BJ (cell line): ENCODE measurements around the gene CDSN. TPM values are rescaled to one million over a fixed set of nuclear protein-coding genes. Genes with fewer than 3 reads are reported as not detected.

Experiments used
- CTCF ChIA-PET: fragments of 350-600 bp; formaldehyde crosslinking; extraction: SDS; loops from one replicate; lab custom pipeline; 2021; ENCODE audit warnings: antibody characterized with exemption, inconsistent platforms; lab: Yijun Ruan, JAX
- POLR2A ChIA-PET: fragments of 300-600 bp; sonication (Branson Sonifier 250); formaldehyde crosslinking; extraction: SDS; loops from one replicate; lab custom pipeline; 2021; ENCODE audit warnings: antibody characterized with exemption; lab: Charles Lee
- DNase-seq: peaks from one replicate; pipeline ENCODE4 v3.0.0-alpha.2; 2011; ENCODE audit warnings: low read depth
- H3K27me3 ChIP-seq: 2 replicates; pipeline ENCODE4 v1.6.0; 2011; ENCODE audit warnings: low read length; ENCODE audit not compliant: control insufficient read depth, insufficient read depth
- H3K36me3 ChIP-seq: 2 replicates; pipeline ENCODE4 v1.5.1; 2011; ENCODE audit warnings: low read length; ENCODE audit not compliant: control insufficient read depth, insufficient read depth
- H3K4me3 ChIP-seq: 2 replicates; pipeline ENCODE4 v1.5.1; 2011; ENCODE audit warnings: low read depth, mild to moderate bottlenecking, control low read depth, low read length
- CTCF ChIP-seq: IDR thresholded peaks from 2 replicates; pipeline ENCODE4 v1.5.1; 2011; ENCODE audit warnings: low read depth, mild to moderate bottlenecking, control low read depth, inconsistent platforms, low read length, moderate library complexity; ENCODE audit not compliant: insufficient read depth
- polyA plus RNA-seq: library from polyadenylated mRNA; depleted of rRNA; stranded (reverse); fragments of >200 nt; gene quantifications from 2 replicates; pipeline ENCODE4 v1.2.3, GENCODE V29; 2011

Gene CDSN
- polyA plus RNA-seq, 1 experiment: not detected

- ChIA-PET CTCF (interaction anchor here (0.8 to 6.6 kb wide), 11 partner anchors 11 to 200 kb away, joined by 3 to 33 read pairs (median 7); partner anchors contain the start of gene TCF19), POLR2A (interaction anchor here (0.7 kb wide), 1 partner anchor 442 kb away, joined by 10 read pairs; the partner anchor contains the start of gene DHX16)
- Histone ChIP-seq H3K36me3 (no peaks in the 10 kb centered on the region; the same call in 1 of the 2 replicates), H3K27me3 (0 out of 2 replicates have a peak, but pooled peaks cover 2% of the 10 kb centered on the region), H3K4me3 (peak overlapping the region; percentile 36)
- TF ChIP-seq CTCF: peak; percentile 52
- DNase-seq: no peak
Measured at GRCh38 chr6:31114970-31115849, 5.0 kb downstream of the CDSN start.

- peak; percentile 90 for DNase-seq
Measured at GRCh38 chr6:31114541-31114878, 5.7 kb downstream of the CDSN start, which contains the start of gene PSORS1C1. PSORS1C1 (plus strand) TSS chr6:31114800; CDS start chr6:31129633, 14,833 bp downstream.

GRCh38 chr6:31113861-31114540 lies 6.2 kb downstream of the CDSN start:
- H3K27me3 ChIP-seq: peaks cover 7% of the 10 kb centered on the region
- ChIA-PET POLR2A (interaction anchor here (0.7 kb wide), 1 partner anchor 441 kb away, joined by 10 read pairs; the partner anchor contains the start of gene DHX16), CTCF (interaction anchor here (0.8 to 6.6 kb wide), 10 partner anchors 12 to 198 kb away, joined by 3 to 33 read pairs (median 6); partner anchors contain the start of gene TCF19)
- H3K4me3 ChIP-seq: no peak overlapping the region
- TF ChIP-seq CTCF: peak; percentile 24; the same call in 1 of the 2 replicates
- DNase-seq: peak; percentile 69
- H3K36me3 ChIP-seq: no peaks in the 10 kb centered on the region; the same call in 1 of the 2 replicates

More at GRCh38 chr6:31114541-31114878, 5.7 kb downstream of the CDSN start, which contains the start of gene PSORS1C1:
- no peak for TF ChIP-seq CTCF
- Histone ChIP-seq H3K4me3 (peak within 1 kb of the TSS; percentile 36), H3K27me3 (peaks cover 7% of the 10 kb centered on the region), H3K36me3 (no peaks in the 10 kb centered on the region; the same call in 1 of the 2 replicates)
- ChIA-PET CTCF (interaction anchor here (0.8 to 6.6 kb wide), 11 partner anchors 12 to 198 kb away, joined by 3 to 33 read pairs (median 7); partner anchors contain the start of gene TCF19), POLR2A (interaction anchor here (0.7 kb wide), 1 partner anchor 442 kb away, joined by 10 read pairs; the partner anchor contains the start of gene DHX16)

GRCh38 chr6:31112478-31112877 lies 7.8 kb downstream of the CDSN start, which contains the start of gene C6orf15:
C6orf15 (minus strand) TSS chr6:31112575; CDS start chr6:31112555, 20 bp downstream.
- CTCF ChIA-PET: interaction anchor here (2.5 kb wide), 1 partner anchor 33 kb away, joined by 15 read pairs; no protein-coding TSS in a partner anchor
- H3K4me3 ChIP-seq: no peak within 1 kb of the TSS
- DNase-seq: no peak
- POLR2A ChIA-PET: no interaction called here
- H3K27me3 ChIP-seq: peaks cover 10% of the 10 kb centered on the region
- no peaks in the 10 kb centered on the region for H3K36me3 ChIP-seq
- no peak for TF ChIP-seq CTCF
